HG03135 (cell line): Measurements from ENCODE around the gene FERMT1.
"Not testable (repeated sequence)": the region's sequence is repeated elsewhere in the genome, so short reads cannot be mapped to it uniquely, and the experiment has no call there.

Experiments used
- ATAC-seq: cut with Tn5 transposase; IDR thresholded peaks from one replicate; pipeline ENCODE4 v1.9.1; 2021; ENCODE audit warnings: mild to moderate bottlenecking, moderate library complexity; ENCODE audit not compliant: unreplicated experiment

The FERMT1 gene

GRCh38 chr20:6074145-6074561, 48.7 kb downstream of the FERMT1 start:
- ATAC-seq = no peak

GRCh38 chr20:6070829-6071695, 51.8 kb downstream of the FERMT1 start:
- ATAC-seq = no peak

DNA sequence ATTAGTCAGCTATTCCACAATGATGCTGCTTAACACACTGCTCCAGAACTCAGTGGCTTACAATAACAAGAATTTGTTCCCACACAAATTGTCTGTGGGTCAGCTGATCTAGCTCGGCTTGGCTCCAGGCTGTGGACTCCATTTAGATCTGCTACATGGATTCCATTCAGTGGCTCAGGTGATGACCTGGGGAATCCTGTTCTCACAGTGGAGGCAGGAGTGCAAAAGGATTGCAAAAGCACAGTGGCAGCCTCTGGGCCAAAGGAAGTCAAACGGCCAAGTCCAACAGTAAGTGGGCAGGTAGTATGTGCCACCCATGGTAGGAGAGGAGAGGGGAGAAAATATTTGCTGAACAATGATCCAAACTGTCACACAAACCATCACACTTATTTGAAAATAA, 53.2 kb downstream of the FERMT1 start:
- ATAC-seq = no peak

GRCh38 chr20:6067763-6068318, 55.0 kb downstream of the FERMT1 start:
- ATAC-seq = no peak

DNA sequence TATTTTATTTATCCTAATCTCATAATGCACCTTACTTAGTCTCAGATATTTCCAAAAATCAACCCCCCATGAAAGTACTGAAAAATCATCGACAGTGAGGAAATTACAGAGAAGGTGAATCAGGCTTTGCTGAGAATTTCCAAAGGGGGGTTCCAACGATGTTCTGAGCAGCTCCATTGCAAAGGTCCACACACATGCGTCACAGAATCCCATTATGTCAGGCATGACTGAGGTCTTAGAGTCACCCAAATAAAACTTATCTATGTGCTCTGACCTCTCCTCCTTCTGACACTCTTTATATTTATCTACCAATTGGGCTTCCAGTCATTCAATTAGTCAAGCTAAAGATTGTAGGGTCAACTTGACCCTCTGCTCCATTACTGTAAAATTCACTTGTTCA, 56.2 kb downstream of the FERMT1 start:
- no peak for ATAC-seq

DNA sequence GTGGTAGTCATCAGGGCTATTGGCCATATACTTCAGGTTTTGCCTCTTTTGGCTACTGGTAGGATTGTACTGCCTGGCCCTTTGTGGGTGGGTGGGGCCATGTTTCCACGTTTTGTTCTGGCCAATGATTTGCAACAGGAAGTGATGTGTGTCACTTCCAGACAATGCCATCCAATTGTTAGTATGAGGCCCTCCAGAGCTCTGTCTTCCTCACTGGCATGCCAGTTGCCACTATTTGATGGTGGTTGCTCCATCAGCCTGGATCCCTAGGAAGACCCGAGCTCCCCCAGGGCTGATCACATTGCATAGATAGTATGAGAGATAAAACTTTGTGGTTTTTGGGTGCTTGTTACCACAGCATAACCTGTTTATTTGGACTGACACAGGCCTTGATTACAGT, 61.3 kb downstream of the FERMT1 start:
- ATAC-seq = no peak

DNA sequence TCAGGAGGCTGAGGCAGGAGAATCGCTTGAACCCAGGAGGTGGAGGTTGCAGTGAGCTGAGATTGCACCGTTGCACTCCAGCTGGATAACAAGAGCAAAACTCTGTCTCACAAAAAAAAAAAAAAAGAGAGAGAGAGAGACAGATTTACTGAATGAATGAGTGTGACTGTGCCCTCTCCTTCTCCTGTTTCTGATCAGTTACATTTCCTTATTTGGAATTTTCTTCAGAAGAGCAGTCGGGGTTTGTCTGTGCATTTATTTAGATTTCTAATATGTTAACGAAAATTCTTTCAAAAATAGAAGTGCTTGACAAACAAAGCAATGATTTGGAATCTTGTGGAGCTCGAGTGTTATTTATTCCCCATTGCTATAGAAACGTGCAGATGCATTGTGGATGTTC, 62.6 kb downstream of the FERMT1 start:
- ATAC-seq = no peak

DNA sequence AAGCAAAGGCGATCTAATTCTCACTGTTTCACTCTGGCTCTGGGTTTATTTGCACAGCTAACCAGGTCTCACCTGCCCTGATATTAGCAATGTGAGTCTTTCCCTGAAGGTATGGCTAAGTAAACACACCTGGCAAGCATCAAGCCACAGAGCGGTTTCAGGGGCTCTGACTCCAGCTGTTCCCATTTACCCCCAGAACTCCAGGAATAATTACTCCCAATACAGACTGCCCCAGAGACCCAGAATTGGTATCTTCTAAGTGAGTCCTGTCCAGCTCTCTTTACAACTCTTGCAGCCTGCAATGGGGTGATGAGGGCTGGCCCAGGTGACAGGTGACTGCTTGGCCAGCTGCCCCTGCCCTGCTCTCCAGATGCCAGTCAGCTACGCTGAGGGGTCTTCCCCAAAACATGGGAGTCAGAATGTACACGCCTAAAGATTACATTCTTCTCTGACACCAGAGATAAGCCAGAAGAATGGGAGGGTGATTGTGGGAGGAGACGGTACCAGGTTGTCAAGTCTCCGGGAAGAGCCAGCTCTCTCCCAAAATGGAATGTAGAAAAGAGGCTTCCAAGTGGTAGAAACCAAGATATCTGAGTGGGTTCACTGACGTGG, 64.0 kb downstream of the FERMT1 start:
- no peak for ATAC-seq

GRCh38 chr20:6057691-6058090, 65.1 kb downstream of the FERMT1 start:
- ATAC-seq = no peak

GRCh38 chr20:6057139-6057538, 65.7 kb downstream of the FERMT1 start:
- no peak for ATAC-seq

DNA sequence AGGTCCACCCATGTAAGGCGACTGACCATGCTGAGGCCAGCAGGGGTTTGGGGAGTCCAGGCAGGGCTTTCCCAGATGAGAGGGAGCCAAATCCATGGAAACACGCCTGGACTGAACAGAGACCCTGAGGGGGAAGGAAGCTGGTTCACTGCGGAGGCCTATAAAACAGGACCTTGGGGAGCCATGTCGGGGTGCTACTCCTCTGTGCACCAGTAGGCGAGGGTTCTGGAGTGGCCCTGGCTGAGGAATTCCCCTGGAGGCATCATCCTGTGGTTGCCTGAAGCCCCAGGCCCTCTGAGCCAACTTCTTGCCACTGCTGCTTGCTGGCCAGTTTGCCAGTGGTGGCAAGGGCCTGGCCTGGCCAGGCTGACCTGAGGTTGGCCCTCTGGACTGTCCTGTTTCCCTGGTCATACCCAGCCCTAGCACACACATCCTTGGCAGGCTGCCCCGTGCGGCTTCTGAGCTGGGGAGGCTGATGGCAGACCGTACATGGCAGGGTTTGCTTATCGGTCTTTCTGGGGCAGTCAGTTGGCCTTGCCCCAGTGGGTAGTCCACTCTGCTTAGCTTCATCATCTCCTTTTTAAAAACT, 66.8 kb downstream of the FERMT1 start:
- ATAC-seq = no peak

GRCh38 chr20:6055161-6055783, 67.6 kb downstream of the FERMT1 start:
- ATAC-seq = no peak

- ATAC-seq = not testable (repeated sequence)
Measured at GRCh38 chr20:6054689-6055051, 68.2 kb downstream of the FERMT1 start.

DNA sequence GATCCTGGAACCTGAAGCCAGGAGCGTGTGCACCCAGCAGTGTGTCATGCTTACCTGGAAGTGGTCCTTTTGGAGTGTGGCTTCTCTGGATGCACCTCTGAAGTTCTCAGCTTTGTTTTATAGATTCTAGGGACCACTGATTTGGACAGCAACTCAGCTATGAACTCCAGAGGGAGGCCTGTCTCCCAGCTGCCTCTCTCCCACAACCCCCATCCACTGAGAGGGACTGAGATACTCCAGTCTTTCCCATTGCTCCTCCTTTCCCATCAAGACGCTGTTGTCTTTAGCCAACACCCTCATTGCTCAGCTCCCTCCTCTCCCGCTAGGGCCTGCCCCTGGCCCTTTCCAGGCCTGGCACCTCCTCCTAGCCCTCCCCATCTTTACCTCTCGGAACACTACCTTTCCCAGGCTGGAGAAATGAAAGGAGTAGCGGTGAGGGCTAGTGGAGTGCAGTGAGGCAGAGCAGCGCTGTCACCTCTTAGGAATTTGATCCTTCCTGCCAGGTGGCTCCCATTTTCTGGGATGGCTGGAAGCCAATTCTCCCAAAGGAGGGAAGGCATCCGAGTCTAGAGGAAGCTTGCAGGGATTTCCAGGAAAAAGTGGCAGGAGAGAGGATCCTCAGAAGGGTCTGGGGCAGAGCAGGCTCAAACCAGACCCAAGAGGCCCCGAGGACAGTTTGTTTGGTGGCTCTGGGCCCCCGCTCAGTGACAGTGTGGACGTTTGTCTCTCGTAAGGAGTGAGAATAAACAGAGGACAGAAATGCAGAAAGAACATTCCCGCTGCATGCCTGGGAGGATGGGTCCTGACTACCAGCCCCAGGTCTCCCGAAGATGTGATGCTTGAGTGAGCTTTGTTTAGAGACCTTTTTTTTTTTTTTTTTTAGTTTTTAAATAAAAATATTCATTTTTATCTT, 68.8 kb downstream of the FERMT1 start, which contains the start of gene LRRN4:
TSS of gene LRRN4 (minus strand) at position 285 of the 913 bp plus-strand sequence. CDS start 1,261 bp downstream, outside the sequence.
- no peak for ATAC-seq

- no peak for ATAC-seq
Measured at GRCh38 chr20:6053064-6053775, 69.6 kb downstream of the FERMT1 start.

DNA sequence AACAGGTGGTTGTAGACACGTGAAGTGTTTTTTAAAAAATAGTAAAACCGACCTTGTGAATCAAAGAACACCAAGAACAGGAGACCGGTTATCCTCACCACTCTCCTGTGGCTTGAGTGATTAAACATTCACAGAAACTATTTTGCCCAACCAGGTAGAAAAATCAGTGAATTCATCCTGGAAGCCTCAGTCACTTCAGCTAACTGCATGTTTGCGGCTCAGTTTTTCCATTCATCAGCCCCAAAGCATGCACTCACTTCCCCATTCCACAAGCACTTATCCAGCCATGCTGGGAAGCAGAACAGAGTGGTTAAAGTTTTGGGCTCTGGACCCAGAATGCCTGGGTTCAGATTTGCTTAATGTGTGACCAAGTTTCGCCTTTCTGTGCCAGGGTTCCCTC, 71.3 kb downstream of the FERMT1 start:
- no peak for ATAC-seq

GRCh38 chr20:6048391-6048790, 74.4 kb downstream of the FERMT1 start:
- no peak for ATAC-seq

GRCh38 chr20:6046432-6046831, 76.4 kb downstream of the FERMT1 start:
- no peak for ATAC-seq

DNA sequence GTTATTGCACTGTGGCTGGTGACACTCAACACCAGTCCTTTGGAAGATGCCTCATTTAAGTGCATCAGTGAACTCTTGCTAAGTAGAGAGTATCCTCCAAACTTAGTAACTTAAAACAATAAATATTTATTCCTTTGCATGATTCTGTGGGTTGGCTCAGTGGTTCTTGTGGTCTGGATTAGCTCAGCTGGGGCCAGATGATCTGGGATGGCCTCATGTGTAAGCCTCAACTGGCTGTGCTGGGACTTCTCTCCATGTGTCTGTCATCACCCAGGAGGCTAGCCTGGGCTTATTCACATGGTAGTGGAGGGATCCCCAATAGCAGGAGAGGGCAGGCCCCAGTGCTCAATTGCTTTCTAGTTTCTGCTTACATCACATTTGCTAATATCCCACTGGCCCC, 77.3 kb downstream of the FERMT1 start:
- no peak for ATAC-seq

GRCh38 chr20:6044115-6044514, 78.7 kb downstream of the FERMT1 start:
- ATAC-seq = no peak
